Measurements from ENCODE around the gene GNE.

GNE gene

GRCh38 chr9:36210722-36211121 lies 47.5 kb downstream of the GNE start:
- no peaks in the 10 kb centered on the region for H3K9me3 ChIP-seq (ENCODE audit: severe bottlenecking)
- no peak overlapping the region for H3K4me3 ChIP-seq (ENCODE audit: low read depth, low read length)
- no peaks in the 10 kb centered on the region for H3K27me3 ChIP-seq (ENCODE audit: insufficient read depth, low read depth, severe bottlenecking)
- no peak for TF ChIP-seq CTCF (IDR thresholded peaks at IDR 0.05; ENCODE audit: low read depth, low read length)
- peaks cover 77% of the 10 kb centered on the region for H3K36me3 ChIP-seq
- DNase-seq, result no peak
- H3K27ac ChIP-seq, result no peak overlapping the region

GRCh38 chr9:36208521-36209253 lies 49.6 kb downstream of the GNE start:
- Histone ChIP-seq H3K27me3 (ENCODE audit: insufficient read depth, low read depth, severe bottlenecking) (no peaks in the 10 kb centered on the region), H3K27ac (peak overlapping the region; percentile 66), H3K36me3 (peaks cover 94% of the 10 kb centered on the region), H3K9me3 (ENCODE audit: severe bottlenecking) (no peaks in the 10 kb centered on the region), H3K4me3 (ENCODE audit: low read depth, low read length) (no peak overlapping the region)
- peak; percentile 15 for DNase-seq
- no peak for TF ChIP-seq CTCF (IDR thresholded peaks at IDR 0.05; ENCODE audit: low read depth, low read length)

- no peak overlapping the region for H3K4me3 ChIP-seq (ENCODE audit: low read depth, low read length)
- peak overlapping the region; percentile 66 for H3K27ac ChIP-seq
- H3K9me3 ChIP-seq (ENCODE audit: severe bottlenecking), result no peaks in the 10 kb centered on the region
- DNase-seq, result peak; percentile 16
- TF ChIP-seq CTCF (IDR thresholded peaks at IDR 0.05; ENCODE audit: low read depth, low read length), result no peak
- H3K36me3 ChIP-seq, result peaks cover 94% of the 10 kb centered on the region
- H3K27me3 ChIP-seq (ENCODE audit: insufficient read depth, low read depth, severe bottlenecking), result no peaks in the 10 kb centered on the region
Observed at GRCh38 chr9:36207546-36208012, 50.7 kb downstream of the GNE start.

- no peak for DNase-seq
- no peak for TF ChIP-seq CTCF (IDR thresholded peaks at IDR 0.05; ENCODE audit: low read depth, low read length)
- no peaks in the 10 kb centered on the region for H3K9me3 ChIP-seq (ENCODE audit: severe bottlenecking)
- peak overlapping the region; percentile 66 for H3K27ac ChIP-seq
- H3K4me3 ChIP-seq (ENCODE audit: low read depth, low read length), result no peak overlapping the region
- H3K36me3 ChIP-seq, result peaks cover 94% of the 10 kb centered on the region
- no peaks in the 10 kb centered on the region for H3K27me3 ChIP-seq (ENCODE audit: insufficient read depth, low read depth, severe bottlenecking)
Observed at GRCh38 chr9:36207016-36207415, 51.2 kb downstream of the GNE start.

GRCh38 chr9:36204906-36205547 lies 53.2 kb downstream of the GNE start:
- peak; percentile 63 for DNase-seq
- peak; percentile 80 for TF ChIP-seq CTCF (IDR thresholded peaks at IDR 0.05; ENCODE audit: low read depth, low read length)
- H3K4me3 ChIP-seq (ENCODE audit: low read depth, low read length), result no peak overlapping the region
- no peaks in the 10 kb centered on the region for H3K27me3 ChIP-seq (ENCODE audit: insufficient read depth, low read depth, severe bottlenecking)
- H3K9me3 ChIP-seq (ENCODE audit: severe bottlenecking), result no peaks in the 10 kb centered on the region
- no peak overlapping the region for H3K27ac ChIP-seq
- H3K36me3 ChIP-seq, result peaks cover 93% of the 10 kb centered on the region
